ENCODE measurements around the gene PCDHB5.
"Not testable (repeated sequence)": the region's sequence is repeated elsewhere in the genome, so short reads cannot be mapped to it uniquely, and the experiment has no call there.

PCDHB5 gene

DNA sequence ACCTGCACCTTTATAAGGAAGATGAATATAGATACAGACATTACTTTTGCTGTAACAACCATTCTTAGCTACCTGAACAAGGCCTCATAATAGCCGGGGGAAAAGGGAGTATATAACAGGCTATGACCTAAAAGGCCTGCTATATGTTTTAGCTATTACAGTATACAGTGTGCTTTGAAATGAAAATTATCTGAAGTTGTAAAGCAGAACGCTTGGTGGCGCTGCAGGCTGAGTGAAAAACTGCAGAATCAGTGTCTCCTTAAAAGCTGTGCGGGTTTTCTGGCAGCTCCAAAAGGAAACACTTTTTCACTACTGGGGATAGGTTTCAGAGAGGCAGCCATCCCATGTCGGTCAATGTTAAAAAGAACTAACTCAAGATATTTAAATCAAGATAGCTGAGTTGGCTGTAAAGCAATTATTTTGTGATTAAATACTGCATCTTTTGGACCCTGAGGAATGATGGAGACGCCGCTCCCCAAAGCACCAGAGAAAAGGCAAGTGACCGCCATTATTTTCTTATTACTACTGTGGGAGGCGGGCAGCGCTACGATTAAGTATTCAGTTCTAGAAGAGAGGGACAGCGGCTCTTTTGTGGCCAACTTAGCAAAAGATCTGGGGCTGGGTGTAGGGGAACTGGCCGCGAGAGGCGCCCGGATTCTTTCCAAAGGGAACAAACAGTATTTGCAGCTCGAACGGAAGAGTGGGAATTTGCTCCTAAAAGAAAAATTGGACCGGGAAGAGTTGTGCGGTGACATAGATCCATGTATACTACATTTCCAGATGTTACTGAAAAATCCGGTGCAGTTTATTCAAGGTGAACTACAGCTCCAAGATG lies 20.8 kb downstream of the PCDHB5 start:
- no peak for DNase-seq

DNA sequence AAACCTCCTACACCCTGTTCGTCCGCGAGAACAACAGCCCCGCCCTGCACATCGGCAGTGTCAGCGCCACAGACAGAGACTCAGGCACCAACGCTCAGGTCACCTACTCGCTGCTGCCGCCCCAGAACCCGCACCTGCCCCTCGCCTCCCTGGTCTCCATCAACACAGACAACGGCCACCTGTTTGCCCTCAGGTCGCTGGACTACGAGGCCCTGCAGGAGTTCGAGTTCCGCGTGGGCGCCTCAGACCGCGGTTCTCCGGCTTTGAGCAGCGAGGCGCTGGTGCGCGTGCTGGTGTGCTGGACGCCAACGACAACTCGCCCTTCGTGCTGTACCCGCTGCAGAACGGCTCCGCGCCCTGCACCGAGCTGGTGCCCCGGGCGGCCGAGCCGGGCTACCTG lies 22.4 kb downstream of the PCDHB5 start:
- not testable (repeated sequence) for DNase-seq

DNA sequence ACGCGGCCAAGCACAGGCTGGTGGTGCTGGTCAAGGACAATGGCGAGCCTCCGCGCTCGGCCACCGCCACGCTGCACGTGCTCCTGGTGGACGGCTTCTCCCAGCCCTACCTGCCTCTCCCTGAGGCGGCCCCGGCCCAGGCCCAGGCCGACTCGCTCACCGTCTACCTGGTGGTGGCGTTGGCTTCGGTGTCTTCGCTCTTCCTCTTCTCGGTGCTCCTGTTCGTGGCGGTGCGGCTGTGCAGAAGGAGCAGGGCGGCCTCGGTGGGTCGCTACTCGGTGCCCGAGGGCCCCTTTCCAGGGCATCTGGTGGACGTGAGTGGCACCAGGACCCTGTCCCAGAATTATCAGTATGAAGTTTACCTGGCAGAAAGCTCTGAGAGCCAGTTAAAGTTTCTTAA lies 22.9 kb downstream of the PCDHB5 start:
- DNase-seq: not testable (repeated sequence)

GRCh38 chr5:141172381-141173204 lies 37.6 kb downstream of the PCDHB5 start, which contains the start of gene PCDHB7:
Gene PCDHB7, plus strand, starts transcription at chr5:141172644. Its CDS starts 192 bp downstream, at chr5:141172836.
- DNase-seq: no peak

DNA sequence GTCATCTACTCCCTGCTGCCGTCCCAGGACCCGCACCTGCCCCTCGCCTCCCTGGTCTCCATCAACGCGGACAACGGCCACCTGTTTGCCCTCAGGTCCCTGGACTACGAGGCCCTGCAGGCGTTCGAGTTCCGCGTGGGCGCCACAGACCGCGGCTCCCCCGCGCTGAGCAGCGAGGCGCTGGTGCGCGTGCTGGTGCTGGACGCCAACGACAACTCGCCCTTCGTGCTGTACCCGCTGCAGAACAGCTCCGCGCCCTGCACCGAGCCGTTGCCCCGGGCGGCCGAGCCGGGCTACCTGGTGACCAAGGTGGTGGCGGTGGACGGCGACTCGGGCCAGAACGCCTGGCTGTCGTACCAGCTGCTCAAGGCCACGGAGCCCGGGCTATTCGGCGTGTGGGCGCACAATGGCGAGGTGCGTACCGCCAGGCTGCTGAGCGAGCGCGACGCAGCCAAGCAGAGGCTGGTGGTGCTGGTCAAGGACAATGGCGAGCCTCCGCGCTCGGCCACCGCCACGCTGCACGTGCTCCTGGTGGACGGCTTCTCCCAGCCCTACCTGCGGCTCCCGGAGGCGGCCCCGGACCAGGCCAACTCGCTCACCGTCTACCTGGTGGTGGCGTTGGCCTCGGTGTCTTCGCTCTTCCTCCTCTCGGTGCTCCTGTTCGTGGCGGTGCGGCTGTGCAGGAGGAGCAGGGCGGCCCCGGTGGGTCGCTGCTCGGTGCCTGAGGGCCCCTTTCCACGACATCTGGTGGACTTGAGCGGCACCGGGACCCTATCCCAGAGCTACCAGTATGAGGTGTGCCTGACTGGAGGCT lies 39.5 kb downstream of the PCDHB5 start:
- not testable (repeated sequence) for DNase-seq

DNA sequence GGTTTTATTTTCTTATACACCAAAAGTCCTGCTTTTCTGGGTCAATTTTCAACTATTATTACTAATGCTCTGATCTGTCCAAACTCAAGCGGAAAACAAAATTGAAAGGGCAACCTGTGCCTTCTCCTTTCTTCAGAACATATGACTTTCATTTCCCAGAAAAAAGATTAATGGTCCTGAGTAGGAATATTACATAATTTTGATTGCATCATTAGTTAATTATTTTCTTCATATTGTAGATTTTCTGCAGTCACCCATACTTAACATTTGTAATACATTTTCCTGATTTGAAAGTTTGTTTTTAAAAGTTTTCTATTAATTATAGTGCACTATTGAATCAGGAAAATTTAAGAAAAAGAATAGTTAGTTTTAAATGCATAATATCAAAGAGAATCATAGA lies 40.9 kb downstream of the PCDHB5 start:
- no peak for DNase-seq

GRCh38 chr5:141177577-141178191 lies 42.7 kb downstream of the PCDHB5 start, which contains the start of gene PCDHB8:
Gene PCDHB8, plus strand, starts transcription at chr5:141177790. Its CDS starts 245 bp downstream, at chr5:141178035.
- peak; percentile 23 for DNase-seq

DNA sequence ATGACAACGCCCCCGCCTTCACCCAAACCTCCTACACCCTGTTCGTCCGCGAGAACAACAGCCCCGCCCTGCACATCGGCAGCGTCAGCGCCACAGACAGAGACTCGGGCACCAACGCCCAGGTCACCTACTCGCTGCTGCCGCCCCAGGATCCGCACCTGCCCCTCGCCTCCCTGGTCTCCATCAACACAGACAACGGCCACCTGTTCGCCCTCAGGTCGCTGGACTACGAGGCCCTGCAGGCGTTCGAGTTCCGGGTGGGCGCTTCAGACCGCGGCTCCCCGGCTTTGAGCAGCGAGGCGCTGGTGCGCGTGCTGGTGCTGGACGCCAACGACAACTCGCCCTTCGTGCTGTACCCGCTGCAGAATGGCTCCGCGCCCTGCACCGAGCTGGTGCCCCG lies 44.4 kb downstream of the PCDHB5 start:
- DNase-seq: not testable (repeated sequence)

DNA sequence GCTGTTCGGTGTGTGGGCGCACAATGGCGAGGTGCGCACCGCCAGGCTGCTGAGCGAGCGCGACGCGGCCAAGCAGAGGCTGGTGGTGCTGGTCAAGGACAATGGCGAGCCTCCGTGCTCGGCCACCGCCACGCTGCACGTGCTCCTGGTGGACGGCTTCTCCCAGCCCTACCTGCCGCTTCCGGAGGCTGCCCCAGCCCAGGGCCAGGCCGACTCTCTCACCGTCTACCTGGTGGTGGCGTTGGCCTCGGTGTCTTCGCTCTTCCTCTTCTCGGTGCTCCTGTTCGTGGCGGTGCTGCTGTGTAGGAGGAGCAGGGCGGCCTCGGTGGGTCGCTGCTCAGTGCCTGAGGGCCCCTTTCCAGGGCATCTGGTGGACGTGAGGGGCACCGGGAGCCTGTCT lies 44.9 kb downstream of the PCDHB5 start:
- DNase-seq: not testable (repeated sequence)

DNA sequence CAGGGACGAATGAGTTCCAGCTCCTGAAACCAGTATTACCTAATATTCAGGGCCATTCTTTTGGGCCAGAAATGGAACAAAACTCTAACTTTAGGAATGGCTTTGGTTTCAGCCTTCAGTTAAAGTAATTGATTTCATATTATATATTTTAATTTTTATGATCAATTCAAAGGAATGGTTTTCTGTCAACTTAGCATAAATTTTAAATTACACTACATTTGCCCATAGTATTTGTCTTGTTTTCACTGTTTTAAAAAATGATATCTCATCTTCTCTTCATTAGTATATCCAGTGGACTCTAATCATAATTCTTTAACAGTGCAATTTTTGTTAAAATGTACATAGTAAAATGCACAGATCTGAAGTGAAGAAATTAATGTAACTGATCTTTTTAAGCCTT lies 45.3 kb downstream of the PCDHB5 start:
- no peak for DNase-seq

- DNase-seq: no peak
Observed at GRCh38 chr5:141182248-141182647, 47.2 kb downstream of the PCDHB5 start, which contains the start of gene PCDHB16. Gene PCDHB16, plus strand, starts transcription at chr5:141182387. Its CDS starts 173 bp downstream, at chr5:141182560.

DNA sequence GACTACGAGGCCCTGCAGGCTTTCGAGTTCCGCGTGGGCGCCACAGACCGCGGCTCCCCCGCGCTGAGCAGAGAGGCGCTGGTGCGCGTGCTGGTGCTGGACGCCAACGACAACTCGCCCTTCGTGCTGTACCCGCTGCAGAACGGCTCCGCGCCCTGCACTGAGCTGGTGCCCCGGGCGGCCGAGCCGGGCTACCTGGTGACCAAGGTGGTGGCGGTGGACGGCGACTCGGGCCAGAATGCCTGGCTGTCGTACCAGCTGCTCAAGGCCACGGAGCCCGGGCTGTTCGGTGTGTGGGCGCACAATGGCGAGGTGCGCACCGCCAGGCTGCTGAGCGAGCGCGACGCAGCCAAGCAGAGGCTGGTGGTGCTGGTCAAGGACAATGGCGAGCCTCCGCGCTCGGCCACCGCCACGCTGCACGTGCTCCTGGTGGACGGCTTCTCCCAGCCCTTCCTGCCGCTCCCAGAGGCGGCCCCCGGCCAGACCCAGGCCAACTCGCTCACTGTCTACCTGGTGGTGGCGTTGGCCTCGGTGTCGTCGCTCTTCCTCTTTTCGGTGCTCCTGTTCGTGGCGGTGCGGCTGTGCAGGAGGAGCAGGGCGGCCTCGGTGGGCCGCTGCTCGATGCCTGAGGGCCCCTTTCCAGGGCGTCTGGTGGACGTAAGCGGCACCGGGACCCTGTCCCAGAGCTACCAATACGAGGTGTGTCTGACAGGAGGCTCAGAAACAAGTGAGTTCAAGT lies 49.3 kb downstream of the PCDHB5 start:
- DNase-seq: not testable (repeated sequence)

GRCh38 chr5:141186897-141187512 lies 52.0 kb downstream of the PCDHB5 start, which contains the start of gene PCDHB9:
Gene PCDHB9, plus strand, starts transcription at chr5:141187161. Its CDS starts 158 bp downstream, at chr5:141187319.
- DNase-seq: peak; percentile 27

All from NCI-H774 (cell line).